B cell (primary cell): Measurements from ENCODE around the gene ITFG1.

Experiments used
- CTCF ChIP-seq: fragments of 200-600 bp; IDR thresholded peaks from one replicate; pipeline ENCODE4 v1.8.0; 2022; ENCODE audit warnings: antibody characterized with exemption, mild to moderate bottlenecking
- EZH2 ChIP-seq: IDR thresholded peaks from 2 replicates; pipeline ENCODE4 v1.6.1; 2012; ENCODE audit warnings: borderline replicate concordance, low read depth, mild to moderate bottlenecking, moderate library complexity, low read length; ENCODE audit not compliant: insufficient read depth, poor library complexity, severe bottlenecking

DNA sequence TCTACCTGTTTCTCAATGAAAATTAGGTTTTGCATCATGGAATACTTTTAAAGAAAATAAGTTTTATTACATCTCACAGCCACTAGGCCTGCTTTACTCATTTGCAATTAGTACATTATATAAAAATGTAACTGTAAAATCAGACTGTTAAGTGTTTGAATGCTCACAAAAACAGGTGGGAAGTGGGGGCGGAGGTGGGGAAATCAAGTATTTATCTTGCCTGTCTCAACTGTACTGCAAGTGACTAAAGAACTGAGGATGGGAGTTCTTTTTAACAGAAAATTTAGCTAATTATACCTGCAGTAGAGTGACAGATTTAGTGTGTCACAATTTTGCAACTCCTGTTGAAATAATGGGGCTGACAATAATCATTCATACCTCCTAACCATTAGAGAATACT is 34.1 kb downstream of the ITFG1 start:
- TF ChIP-seq EZH2: no peak
- TF ChIP-seq CTCF: no peak
